Smooth muscle cell of the brain vasculature (primary cell): ENCODE results near the gene CPA5.

Experiments used
- DNase-seq: peaks from one replicate; pipeline ENCODE4 v3.0.0-alpha.2; 2012; ENCODE audit warnings: low read depth, low spot score

CPA5 gene

DNA sequence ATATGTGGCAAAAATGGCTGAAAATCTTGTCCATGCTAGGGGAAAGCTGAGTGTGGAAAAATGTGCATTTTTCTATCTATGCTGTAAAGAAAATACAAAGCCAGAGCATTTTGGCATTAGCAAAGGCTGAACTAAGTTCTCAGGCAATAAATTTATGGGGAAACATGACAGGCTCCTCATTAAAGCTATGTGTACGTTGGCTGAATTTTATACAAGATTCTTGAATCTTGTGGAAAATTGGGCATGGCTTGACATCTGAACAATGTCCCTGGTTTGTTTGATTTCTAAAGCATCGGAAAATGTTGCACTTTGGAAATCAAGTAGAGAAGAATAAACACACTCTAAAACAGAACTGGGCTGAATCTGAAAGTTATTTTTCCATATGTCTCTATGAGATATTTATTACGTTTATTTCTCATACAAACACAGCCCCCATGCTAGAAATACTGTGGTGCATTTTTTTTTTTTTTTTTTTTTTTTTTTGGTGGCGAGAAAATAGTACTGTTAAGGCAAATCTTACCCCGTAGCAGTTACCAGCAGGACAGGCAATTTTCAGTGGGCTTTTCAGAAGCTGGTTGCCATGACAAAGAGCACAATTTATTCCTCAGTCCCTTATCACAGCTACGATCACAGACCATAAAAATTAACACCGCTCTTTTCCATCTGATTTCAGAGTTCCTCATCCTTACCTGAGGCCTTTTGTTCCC is 52.6 kb downstream of the CPA5 start:
- no peak for DNase-seq

DNA sequence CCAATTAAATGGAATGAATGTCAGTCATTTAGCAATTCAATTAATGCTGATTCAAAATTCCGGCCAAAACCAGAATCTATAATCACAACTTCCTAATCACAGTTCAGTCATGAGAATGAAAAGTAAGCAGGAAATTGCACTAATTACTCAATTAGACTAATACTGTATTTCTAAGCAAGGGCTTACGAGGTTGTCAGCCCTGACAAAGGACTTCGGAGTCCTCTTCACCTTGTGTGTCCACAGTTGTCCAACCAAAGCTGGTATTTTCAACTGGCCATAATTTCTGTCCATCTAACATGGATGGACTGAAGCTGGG is 53.1 kb downstream of the CPA5 start:
- no peak for DNase-seq

DNA sequence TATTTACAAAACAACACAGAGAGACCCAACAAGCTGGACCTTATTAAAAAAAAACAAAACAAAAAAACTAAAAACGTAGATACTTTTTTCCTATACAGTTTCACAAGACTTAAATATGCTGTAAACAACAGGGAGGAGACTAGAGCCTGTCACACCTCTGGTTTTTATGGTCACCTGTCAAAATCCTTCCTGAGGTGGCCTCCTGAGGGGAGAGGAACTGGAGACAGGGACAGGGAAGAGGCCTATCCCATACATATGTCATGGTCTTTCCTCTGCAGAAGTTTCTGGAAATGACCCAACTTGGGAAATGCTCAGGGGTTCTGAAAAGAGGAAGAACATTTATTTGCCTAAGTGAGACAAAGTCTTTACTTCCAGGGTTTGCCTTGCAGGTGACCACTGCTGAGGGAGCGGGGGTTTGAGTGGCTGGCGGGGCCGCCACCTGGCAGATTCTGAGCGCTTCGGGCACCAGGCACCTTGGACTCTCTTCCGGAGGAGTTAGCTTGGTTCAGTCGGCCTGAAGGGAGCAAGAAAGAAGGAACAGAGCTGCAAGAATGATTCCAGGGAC is 54.0 kb downstream of the CPA5 start:
- DNase-seq = no peak

DNA sequence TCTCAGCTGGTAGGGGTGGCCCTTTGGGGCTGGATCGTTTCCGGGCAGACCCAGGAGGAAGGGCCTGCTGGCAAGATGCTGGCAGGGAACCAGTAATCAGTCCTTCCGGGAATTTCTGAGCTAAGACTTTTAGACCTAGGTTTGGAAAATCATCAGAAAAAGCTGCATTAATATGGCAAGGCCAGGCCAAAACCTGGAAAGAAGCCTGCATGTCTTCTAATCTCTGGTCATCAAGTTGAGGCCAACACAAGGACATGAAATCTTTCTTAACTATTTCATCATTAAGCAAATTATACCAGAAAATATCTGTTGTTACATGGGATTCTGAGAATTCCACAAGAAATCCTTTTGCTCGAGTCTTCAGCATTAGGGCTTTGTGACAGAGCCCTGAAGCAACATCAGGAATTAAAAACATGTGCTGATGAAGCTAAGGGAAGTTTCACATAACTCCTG is 55.5 kb downstream of the CPA5 start:
- no peak for DNase-seq

DNA sequence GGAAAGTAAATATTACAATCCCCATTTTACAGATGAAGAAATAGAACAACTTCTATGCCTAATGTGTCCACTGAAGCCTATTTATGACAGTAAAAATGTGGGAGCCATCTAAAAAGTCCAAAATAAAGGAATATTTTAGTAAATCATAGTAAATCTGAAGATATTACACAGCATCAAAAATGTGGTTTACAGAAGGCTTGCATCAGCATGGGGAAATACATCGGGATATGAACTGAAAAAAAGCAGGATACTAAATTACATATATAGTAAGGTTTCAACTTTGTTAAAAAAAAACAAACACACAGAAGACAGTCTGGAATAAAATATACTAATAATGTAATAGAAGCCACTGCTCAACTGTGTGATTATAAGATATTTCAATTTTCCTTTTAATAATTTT is 56.5 kb downstream of the CPA5 start:
- no peak for DNase-seq

DNA sequence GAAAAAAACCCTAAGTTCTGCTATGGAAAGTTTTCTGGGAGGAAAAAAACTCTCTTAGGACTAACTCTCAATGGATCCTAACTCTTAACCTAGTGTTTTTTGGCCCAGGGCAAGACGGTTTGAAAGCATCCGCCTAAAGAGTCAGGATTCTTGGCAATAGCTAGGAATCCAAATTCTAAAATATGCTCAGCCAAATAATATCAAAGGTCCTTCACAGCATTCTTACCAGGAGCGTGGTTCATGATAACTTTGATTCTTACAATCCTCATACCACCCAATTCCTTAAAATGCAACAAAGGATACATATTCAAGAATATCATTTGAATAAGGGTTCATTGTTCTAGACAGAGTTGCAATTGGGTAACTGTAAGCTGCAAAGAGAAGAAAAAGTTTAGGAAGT is 57.0 kb downstream of the CPA5 start:
- DNase-seq = no peak

DNA sequence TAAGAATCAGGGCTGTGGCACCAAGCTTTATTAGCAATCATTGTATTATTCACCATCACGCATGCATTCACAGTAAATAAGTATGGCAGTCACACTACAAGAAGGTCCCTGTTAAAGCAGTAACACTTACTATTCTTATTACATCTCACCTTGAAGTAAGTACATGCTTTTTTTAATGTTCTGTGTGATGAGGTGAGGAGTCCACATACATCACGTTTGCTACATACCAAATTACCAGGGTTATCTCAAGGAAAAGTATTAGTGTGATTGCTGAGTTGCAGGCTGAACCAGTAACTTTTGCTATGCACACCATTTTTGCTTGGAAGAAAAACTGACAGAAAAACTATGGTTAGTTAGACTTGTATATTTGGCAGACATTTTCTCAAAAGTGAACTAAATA is 60.4 kb downstream of the CPA5 start:
- DNase-seq = no peak

DNA sequence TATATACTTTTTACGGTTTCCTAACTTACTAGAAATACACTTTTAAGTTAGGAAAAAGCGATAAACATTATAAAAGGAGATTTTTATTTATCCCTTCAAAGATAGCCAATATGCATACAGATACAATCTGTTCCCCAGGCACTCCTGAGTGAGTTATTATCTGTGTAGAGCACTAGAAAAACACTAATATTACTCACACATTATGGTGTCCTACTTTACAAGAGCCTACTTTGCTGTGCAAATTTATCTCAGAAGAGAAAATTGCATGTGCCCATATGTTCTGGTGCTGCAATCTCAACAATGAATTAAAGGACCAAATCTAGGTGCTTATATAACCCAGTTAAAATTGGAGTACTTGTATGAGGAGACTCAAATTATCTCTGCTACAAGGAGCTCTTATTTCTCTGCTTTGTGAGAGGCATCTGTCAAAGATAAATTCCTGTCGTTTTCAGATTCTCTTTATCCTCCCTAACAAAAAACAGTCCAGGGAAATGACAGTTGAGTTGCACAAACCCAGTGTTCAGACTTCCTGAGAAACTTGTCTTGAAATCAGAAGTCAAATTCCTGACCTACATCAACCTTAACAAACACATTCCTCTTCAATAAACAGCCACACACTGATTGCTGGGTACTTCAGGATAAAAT is 64.6 kb downstream of the CPA5 start:
- no peak for DNase-seq

DNA sequence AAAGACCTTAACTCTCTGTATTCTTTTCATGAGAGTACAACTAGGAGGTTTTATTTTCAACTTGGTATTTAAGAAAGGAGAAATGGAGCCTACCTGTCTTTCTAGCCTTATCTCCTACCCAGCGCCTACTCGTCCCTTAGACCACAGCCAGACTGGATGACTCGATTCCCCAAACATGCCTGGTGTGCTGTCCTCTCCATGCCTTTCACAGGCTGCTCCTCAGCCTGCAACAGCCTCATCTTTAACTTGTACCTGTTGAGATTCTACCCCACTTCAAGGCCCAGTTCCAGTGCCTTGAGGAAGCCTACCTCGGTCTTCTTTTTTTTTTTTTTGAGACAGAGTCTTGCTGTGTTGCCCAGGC is 65.1 kb downstream of the CPA5 start:
- no peak for DNase-seq

DNA sequence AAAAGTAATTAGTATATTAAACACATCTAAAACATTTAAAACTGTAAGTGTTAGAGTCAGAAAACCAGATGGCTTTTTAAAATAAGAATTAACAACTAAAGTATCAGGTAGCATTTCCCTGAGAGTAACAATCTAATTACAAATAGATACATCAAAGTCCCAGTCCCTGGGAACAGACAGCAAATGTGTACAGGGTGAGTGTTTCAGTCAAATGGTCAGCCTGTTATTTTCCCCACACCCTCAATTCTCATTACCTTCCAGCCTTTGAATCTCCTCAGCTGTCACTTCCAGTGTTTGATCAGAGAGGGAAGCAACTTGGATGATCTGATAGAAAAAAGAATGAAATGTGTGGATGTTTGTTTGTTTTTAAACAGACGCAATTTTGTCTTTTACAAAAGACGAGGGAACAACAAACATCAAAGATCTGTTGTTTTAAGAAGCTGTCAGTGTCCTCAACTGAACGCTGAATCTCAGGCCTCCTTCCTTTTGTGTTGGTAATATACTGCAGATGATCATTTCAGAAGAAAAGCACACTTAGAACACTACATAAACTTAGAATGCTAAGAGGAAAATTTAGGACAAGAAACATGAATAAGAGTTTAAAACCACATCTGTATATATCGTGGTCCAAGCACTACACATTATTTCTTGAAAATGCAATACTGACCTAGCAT is 66.4 kb downstream of the CPA5 start:
- no peak for DNase-seq

DNA sequence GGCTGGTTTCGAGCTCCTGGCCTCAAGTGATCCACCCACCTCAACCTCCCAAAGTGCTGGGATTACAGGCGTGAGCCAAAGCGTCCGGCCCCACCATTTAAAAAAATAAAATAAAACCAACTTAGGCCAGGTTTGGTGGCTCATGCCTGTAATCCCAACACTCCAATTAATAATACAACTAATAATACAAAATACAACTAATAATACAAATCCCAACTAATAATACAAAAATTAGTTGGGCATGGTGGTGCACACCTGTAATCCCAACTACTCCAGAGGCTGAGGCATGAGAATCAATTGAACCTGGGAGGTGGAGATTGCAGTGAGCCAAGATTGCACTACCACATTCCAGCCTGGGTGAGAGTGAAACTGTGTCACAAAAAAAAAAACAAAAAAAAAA is 68.6 kb downstream of the CPA5 start:
- DNase-seq = no peak

DNA sequence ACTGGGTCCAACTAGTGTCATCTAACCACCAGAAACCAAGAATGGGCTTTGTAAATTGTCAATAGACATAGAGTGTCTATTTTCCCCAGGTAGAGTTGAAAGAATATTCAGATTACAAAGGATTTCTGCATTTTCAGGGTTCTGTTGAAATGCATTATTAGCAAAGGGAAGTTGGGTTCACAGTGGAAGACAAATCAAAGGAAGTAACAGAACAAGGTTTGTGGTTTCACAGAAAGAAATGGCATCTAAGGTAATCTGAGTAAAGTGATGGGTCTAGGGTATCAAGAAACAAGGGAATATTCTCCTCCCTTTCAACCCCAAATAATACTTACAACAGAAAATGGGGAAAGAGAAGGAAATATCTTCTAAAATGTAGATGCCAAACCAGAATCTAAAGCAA is 70.4 kb downstream of the CPA5 start:
- no peak for DNase-seq

DNA sequence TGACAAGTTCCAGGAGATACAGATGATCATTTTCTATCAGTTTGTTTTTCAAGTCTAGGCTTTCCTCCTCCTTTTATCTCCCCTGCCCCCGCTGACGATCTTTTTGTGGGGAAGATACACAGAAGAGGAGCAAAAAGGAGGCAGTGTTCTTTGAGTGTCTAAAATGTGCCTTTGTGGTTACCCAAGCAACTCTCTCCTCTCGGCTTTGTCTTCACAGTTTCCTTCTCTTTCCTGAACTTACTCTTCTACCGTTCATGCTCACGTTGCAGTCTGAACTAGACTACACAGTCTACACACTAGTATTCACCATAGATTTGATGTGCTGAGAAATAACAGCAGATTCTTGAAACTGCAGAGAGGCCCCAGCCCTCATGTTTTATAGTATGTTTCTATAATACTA is 72.6 kb downstream of the CPA5 start:
- DNase-seq = no peak

DNA sequence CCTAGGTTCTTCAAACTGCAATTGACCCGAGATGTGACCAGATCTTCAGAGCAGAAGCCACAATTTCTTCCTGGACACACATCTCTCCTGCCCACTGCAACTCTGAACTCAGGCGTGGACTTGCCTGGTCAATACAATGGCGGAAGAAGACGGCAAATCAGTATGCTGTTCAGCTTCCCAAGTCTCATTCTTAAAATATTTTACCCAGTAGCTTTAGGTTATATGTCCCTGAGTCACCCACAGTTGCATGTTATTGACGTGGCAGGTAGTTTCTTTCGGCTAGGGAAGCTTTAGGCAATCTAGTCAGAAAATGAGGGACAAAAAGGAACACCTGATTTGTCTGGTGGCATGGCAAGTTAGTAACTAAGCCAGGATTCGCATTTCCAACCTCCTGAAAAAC is 73.7 kb downstream of the CPA5 start:
- no peak for DNase-seq
